ENCODE results near the gene PDE4D.
A peak's percentile ranks its signal among the peaks of the same experiment; 100 is the strongest.

Gene PDE4D

DNA sequence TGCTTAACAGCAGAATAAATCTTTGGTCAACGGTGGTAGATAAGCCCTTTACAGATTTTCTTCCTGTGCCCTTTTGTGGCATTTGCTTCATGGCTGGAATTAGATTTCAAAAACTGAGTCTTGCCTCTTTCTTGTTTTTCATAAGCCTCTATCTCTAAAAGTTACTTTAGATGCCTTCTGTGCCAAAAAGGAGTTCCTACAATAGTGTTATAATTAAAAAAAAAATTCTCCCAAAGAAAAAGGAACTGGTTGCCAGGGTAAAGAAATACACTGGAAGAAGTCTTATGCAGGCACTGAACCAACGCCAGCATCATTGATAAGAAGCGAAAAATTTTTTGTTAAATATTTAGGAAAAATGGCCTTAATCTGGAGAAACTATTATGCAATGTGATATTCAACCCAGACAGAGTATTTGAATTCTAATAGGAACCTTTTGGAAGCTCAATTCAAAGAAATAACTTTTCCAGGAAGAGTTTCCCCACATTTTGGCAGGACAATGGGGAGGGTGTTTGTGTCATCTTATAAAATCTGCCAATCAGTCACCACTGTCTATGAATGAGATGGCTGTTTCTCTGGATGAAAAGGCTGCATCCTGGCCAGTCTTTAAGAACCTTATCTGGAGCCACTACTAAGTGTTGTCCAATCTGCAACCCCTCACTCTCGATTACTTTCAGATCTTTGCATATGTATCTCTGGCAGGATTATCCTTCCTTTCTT, 608.1 kb downstream of the PDE4D start:
- Histone ChIP-seq H3K4me3 (ENCODE audit: low read length) (no peak overlapping the region), H3K4me2 (ENCODE audit: low read length) (no peak overlapping the region), H3K27me3 (ENCODE audit: control insufficient read depth, insufficient read depth, low read length) (no peaks in the 10 kb centered on the region), H3K9me3 (replicated peaks; ENCODE audit: low read length) (no peaks in the 10 kb centered on the region), H3K4me1 (ENCODE audit: control insufficient read depth, insufficient read depth, low read length) (no peaks in the 10 kb centered on the region), H3K9ac (ENCODE audit: low read depth, low read length) (no peak overlapping the region), H3K36me3 (ENCODE audit: insufficient read depth, low read length) (no peaks in the 10 kb centered on the region)

GRCh38 chr5:59282726-59283125, 610.8 kb downstream of the PDE4D start:
- H3K27me3 ChIP-seq (ENCODE audit: control insufficient read depth, insufficient read depth, low read length): no peaks in the 10 kb centered on the region
- H3K4me1 ChIP-seq (ENCODE audit: control insufficient read depth, insufficient read depth, low read length): no peaks in the 10 kb centered on the region
- no peaks in the 10 kb centered on the region for H3K9me3 ChIP-seq (replicated peaks; ENCODE audit: low read length)
- no peak overlapping the region for H3K4me3 ChIP-seq (ENCODE audit: low read length)
- no peaks in the 10 kb centered on the region for H3K36me3 ChIP-seq (ENCODE audit: insufficient read depth, low read length)
- H3K9ac ChIP-seq (ENCODE audit: low read depth, low read length): no peak overlapping the region
- no peak overlapping the region for H3K4me2 ChIP-seq (ENCODE audit: low read length)

DNA sequence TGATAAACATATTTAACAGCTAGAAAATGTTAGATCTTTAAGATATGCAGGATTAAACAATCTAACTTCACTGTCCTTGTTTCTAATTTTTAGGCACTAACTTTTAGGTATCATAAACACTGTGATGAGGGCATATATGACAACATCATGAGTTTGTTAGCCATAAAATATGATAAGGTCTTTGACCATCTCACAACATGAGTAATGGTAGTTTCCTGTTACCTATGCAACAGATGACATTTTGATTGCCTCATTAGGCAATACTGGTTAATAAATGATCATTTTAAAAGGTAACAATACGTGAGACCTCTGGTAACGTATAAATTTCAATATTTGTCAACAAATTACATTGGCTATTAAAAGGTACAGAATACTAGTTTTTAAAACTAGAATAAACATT, 613.5 kb downstream of the PDE4D start:
- Histone ChIP-seq H3K4me1 (ENCODE audit: control insufficient read depth, insufficient read depth, low read length) (peaks cover 13% of the 10 kb centered on the region), H3K36me3 (ENCODE audit: insufficient read depth, low read length) (no peaks in the 10 kb centered on the region), H3K27me3 (ENCODE audit: control insufficient read depth, insufficient read depth, low read length) (no peaks in the 10 kb centered on the region), H3K4me2 (ENCODE audit: low read length) (no peak overlapping the region), H3K4me3 (ENCODE audit: low read length) (no peak overlapping the region), H3K9me3 (replicated peaks; ENCODE audit: low read length) (no peaks in the 10 kb centered on the region), H3K9ac (ENCODE audit: low read depth, low read length) (no peak overlapping the region)

GRCh38 chr5:59276917-59277372, 616.6 kb downstream of the PDE4D start:
- Histone ChIP-seq H3K36me3 (ENCODE audit: insufficient read depth, low read length) (no peaks in the 10 kb centered on the region), H3K4me2 (ENCODE audit: low read length) (peak overlapping the region; percentile 92), H3K9me3 (replicated peaks; ENCODE audit: low read length) (no peaks in the 10 kb centered on the region), H3K27me3 (ENCODE audit: control insufficient read depth, insufficient read depth, low read length) (no peaks in the 10 kb centered on the region), H3K9ac (ENCODE audit: low read depth, low read length) (peak overlapping the region; percentile 72), H3K4me3 (ENCODE audit: low read length) (no peak overlapping the region), H3K4me1 (ENCODE audit: control insufficient read depth, insufficient read depth, low read length) (peaks cover 14% of the 10 kb centered on the region)

- Histone ChIP-seq H3K4me3 (ENCODE audit: low read length) (peak overlapping the region; percentile 71), H3K9me3 (replicated peaks; ENCODE audit: low read length) (no peaks in the 10 kb centered on the region), H3K27me3 (ENCODE audit: control insufficient read depth, insufficient read depth, low read length) (no peaks in the 10 kb centered on the region), H3K4me1 (ENCODE audit: control insufficient read depth, insufficient read depth, low read length) (peaks cover 14% of the 10 kb centered on the region), H3K36me3 (ENCODE audit: insufficient read depth, low read length) (no peaks in the 10 kb centered on the region), H3K4me2 (ENCODE audit: low read length) (peak overlapping the region; percentile 92), H3K9ac (ENCODE audit: low read depth, low read length) (peak overlapping the region; percentile 72)
These were observed 617.2 kb downstream of the PDE4D start for GRCh38 chr5:59276325-59276675.

- H3K4me2 ChIP-seq (ENCODE audit: low read length): peak overlapping the region; percentile 92
- H3K36me3 ChIP-seq (ENCODE audit: insufficient read depth, low read length): no peaks in the 10 kb centered on the region
- no peaks in the 10 kb centered on the region for H3K9me3 ChIP-seq (replicated peaks; ENCODE audit: low read length)
- H3K4me3 ChIP-seq (ENCODE audit: low read length): peak overlapping the region; percentile 71
- peak overlapping the region; percentile 72 for H3K9ac ChIP-seq (ENCODE audit: low read depth, low read length)
- H3K4me1 ChIP-seq (ENCODE audit: control insufficient read depth, insufficient read depth, low read length): peaks cover 14% of the 10 kb centered on the region
- no peaks in the 10 kb centered on the region for H3K27me3 ChIP-seq (ENCODE audit: control insufficient read depth, insufficient read depth, low read length)
These were observed 617.8 kb downstream of the PDE4D start for GRCh38 chr5:59275510-59276324.

DNA sequence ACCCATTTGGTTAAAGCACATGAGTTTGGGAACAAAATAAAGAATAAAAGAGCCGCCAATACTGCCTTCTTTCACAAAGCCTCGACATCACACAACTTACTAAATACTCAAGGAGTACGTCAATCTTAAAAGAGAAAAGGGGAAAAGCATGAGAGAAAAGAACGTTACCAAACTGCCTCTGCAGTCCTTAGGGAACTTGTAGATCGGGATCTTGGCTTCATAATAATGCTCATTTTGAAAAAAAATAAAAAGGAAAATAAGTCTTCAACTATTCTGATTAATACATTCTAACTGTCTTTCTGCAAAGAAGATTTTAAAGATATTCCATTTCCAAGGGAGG, 618.4 kb downstream of the PDE4D start:
- Histone ChIP-seq H3K9ac (ENCODE audit: low read depth, low read length) (peak overlapping the region; percentile 72), H3K9me3 (replicated peaks; ENCODE audit: low read length) (no peaks in the 10 kb centered on the region), H3K4me1 (ENCODE audit: control insufficient read depth, insufficient read depth, low read length) (peaks cover 14% of the 10 kb centered on the region), H3K27me3 (ENCODE audit: control insufficient read depth, insufficient read depth, low read length) (no peaks in the 10 kb centered on the region), H3K36me3 (ENCODE audit: insufficient read depth, low read length) (no peaks in the 10 kb centered on the region), H3K4me2 (ENCODE audit: low read length) (peak overlapping the region; percentile 92), H3K4me3 (ENCODE audit: low read length) (peak overlapping the region; percentile 71)

DNA sequence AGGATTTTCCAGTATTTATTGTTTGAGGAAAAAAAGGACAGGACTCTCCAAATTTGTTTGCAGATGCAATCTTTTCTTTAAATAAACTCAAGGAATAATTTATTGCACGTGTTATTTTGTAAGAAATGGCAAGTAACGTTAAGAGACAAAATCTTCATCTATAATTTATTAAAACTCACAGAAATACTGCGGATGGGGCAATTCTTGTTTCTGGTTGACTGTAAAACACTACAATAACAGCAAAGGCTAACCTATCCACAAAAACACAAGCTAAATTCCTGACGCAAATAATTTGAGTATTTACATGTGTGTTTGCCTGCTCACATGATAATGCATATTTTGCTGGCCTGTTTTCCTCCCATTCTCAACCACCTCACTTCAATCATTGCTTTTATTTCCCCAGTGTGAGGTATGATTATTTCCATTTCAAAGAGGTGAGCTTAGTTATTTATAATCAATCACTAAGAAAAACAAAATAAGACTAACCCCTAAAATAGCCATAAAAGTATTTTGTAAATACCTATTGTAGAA, 619.4 kb downstream of the PDE4D start:
- no peak overlapping the region for H3K9ac ChIP-seq (ENCODE audit: low read depth, low read length)
- no peaks in the 10 kb centered on the region for H3K27me3 ChIP-seq (ENCODE audit: control insufficient read depth, insufficient read depth, low read length)
- peaks cover 14% of the 10 kb centered on the region for H3K4me1 ChIP-seq (ENCODE audit: control insufficient read depth, insufficient read depth, low read length)
- H3K4me3 ChIP-seq (ENCODE audit: low read length): no peak overlapping the region
- H3K9me3 ChIP-seq (replicated peaks; ENCODE audit: low read length): no peaks in the 10 kb centered on the region
- H3K36me3 ChIP-seq (ENCODE audit: insufficient read depth, low read length): no peaks in the 10 kb centered on the region
- no peak overlapping the region for H3K4me2 ChIP-seq (ENCODE audit: low read length)

GRCh38 chr5:59272809-59273427, 620.6 kb downstream of the PDE4D start:
- Histone ChIP-seq H3K9me3 (replicated peaks; ENCODE audit: low read length) (no peaks in the 10 kb centered on the region), H3K27me3 (ENCODE audit: control insufficient read depth, insufficient read depth, low read length) (no peaks in the 10 kb centered on the region), H3K4me2 (ENCODE audit: low read length) (no peak overlapping the region), H3K36me3 (ENCODE audit: insufficient read depth, low read length) (no peaks in the 10 kb centered on the region), H3K4me1 (ENCODE audit: control insufficient read depth, insufficient read depth, low read length) (peaks cover 14% of the 10 kb centered on the region), H3K4me3 (ENCODE audit: low read length) (no peak overlapping the region), H3K9ac (ENCODE audit: low read depth, low read length) (no peak overlapping the region)

DNA sequence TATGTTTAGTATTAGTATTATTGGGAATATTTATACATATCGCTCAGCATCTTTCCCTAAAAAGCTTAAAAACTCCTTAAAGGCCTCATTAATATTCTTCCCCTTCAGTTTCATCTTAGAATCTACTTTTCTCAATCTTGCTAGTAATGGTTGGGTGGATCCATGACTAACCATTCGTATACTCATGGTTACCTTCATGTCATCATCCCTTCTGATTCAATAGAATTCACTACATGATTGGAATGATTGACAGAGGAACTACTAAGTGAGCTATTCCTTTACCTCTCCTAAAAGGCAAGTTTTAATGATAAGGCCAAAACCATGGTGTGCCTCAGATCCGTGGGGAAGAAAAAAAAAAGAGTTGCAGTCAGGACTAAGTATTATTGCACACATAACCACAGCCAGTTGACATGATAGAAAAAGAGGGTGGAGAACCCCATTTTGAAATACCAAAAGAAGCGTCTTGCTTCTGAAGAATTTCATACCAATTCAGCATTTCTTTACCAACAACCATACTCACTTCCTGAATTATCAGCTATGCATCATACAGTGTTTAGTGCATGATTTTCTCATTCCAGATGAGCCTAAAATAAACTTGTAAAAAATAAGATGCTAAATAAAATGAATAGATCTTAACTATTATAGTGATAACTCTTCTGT, 624.6 kb downstream of the PDE4D start:
- no peak overlapping the region for H3K9ac ChIP-seq (ENCODE audit: low read depth, low read length)
- H3K4me2 ChIP-seq (ENCODE audit: low read length): no peak overlapping the region
- no peak overlapping the region for H3K4me3 ChIP-seq (ENCODE audit: low read length)
- H3K4me1 ChIP-seq (ENCODE audit: control insufficient read depth, insufficient read depth, low read length): no peaks in the 10 kb centered on the region
- H3K9me3 ChIP-seq (replicated peaks; ENCODE audit: low read length): no peaks in the 10 kb centered on the region
- no peaks in the 10 kb centered on the region for H3K36me3 ChIP-seq (ENCODE audit: insufficient read depth, low read length)
- no peaks in the 10 kb centered on the region for H3K27me3 ChIP-seq (ENCODE audit: control insufficient read depth, insufficient read depth, low read length)

DNA sequence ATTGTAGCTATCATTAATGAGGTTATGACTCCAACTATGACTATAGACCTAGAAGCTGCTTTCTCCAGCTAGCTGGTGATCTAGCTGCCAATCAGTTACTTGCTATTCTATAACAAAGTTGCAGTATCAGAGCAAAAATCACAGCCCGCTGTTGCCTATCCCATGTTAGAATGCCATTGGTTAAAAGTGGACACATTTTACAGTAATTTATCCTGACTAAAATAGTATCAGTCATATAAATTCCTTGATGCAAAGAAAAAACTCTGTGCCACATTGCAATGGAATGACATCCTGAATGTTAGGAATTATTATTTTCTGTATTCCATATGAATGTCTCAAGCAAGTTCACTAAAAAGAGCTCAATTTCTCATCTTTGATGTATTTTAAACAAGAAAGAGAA, 626.5 kb downstream of the PDE4D start:
- Histone ChIP-seq H3K9me3 (replicated peaks; ENCODE audit: low read length) (no peaks in the 10 kb centered on the region), H3K36me3 (ENCODE audit: insufficient read depth, low read length) (no peaks in the 10 kb centered on the region), H3K4me3 (ENCODE audit: low read length) (no peak overlapping the region), H3K9ac (ENCODE audit: low read depth, low read length) (no peak overlapping the region), H3K27me3 (ENCODE audit: control insufficient read depth, insufficient read depth, low read length) (no peaks in the 10 kb centered on the region), H3K4me2 (ENCODE audit: low read length) (no peak overlapping the region), H3K4me1 (ENCODE audit: control insufficient read depth, insufficient read depth, low read length) (no peaks in the 10 kb centered on the region)

All from skeletal muscle satellite cell (primary cell).